ENCODE measurements around the gene NSUN5.

Gene NSUN5

DNA sequence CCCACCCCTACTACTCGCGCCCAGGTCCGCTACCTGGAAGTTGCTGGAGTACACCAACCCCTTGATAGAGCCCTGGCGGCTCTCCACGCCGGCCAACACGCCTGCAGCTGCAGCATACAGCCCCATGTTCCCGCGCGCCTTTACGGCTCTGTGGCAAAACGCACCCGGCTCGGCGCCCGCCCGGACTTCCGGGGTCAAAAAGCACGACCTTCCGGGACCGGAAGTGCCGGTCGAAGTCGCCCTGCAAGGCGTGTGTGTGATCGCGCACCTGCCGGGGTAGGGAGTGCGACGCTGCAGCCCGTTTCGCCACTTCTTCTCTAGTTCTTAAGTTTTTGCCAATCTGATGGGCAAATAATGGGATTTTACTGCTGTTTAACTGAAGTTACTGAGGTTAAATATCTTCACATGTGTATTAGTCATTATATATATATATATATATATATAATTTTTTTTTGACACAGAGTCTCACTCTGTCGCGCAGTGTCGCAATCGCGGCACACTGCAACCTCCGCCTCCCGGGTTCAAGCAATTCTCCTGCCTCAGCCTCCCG lies at the start of gene NSUN5:
Gene NSUN5, minus strand, starts transcription at position 162 of the 550 bp plus-strand sequence. Its CDS starts 36 bp downstream, at position 126.
- Histone ChIP-seq H3K4me3 (ENCODE audit: low read length) (peak within 1 kb of the TSS; percentile 95), H3K27me3 (ENCODE audit: control insufficient read depth, insufficient read depth, low read length) (no peaks in the 10 kb centered on the region), H3K9me3 (ENCODE audit: control insufficient read depth, insufficient read depth, low read length) (no peaks in the 10 kb centered on the region), H3K36me3 (ENCODE audit: control insufficient read depth, insufficient read depth, low read length) (peaks cover 13% of the 10 kb centered on the region), H3K27ac (ENCODE audit: low read length) (no peak within 1 kb of the TSS), H3K4me1 (ENCODE audit: control insufficient read depth, insufficient read depth, low read length) (no peaks in the 10 kb centered on the region)
- WGBS (ENCODE audit: insufficient coverage, insufficient read length) = no CpG with 5 or more reads among the region's 40 CpGs
- peak; percentile 61 for DNase-seq (ENCODE audit: low read depth, low spot score)

GRCh38 chr7:73356159-73356558 lies 47.5 kb upstream of the NSUN5 start:
- no peak overlapping the region for H3K27ac ChIP-seq (ENCODE audit: low read length)
- no peaks in the 10 kb centered on the region for H3K36me3 ChIP-seq (ENCODE audit: control insufficient read depth, insufficient read depth, low read length)
- no peaks in the 10 kb centered on the region for H3K4me1 ChIP-seq (ENCODE audit: control insufficient read depth, insufficient read depth, low read length)
- no peaks in the 10 kb centered on the region for H3K9me3 ChIP-seq (ENCODE audit: control insufficient read depth, insufficient read depth, low read length)
- DNase-seq (ENCODE audit: low read depth, low spot score) = no peak
- H3K27me3 ChIP-seq (ENCODE audit: control insufficient read depth, insufficient read depth, low read length) = no peaks in the 10 kb centered on the region
- H3K4me3 ChIP-seq (ENCODE audit: low read length) = no peak overlapping the region
- WGBS (ENCODE audit: insufficient coverage, insufficient read length) = no CpG with 5 or more reads among the region's 5 CpGs

GRCh38 chr7:73354821-73355220 lies 46.2 kb upstream of the NSUN5 start:
- no CpG with 5 or more reads among the region's 17 CpGs for WGBS (ENCODE audit: insufficient coverage, insufficient read length)
- H3K27ac ChIP-seq (ENCODE audit: low read length) = no peak overlapping the region
- H3K27me3 ChIP-seq (ENCODE audit: control insufficient read depth, insufficient read depth, low read length) = no peaks in the 10 kb centered on the region
- H3K9me3 ChIP-seq (ENCODE audit: control insufficient read depth, insufficient read depth, low read length) = no peaks in the 10 kb centered on the region
- H3K36me3 ChIP-seq (ENCODE audit: control insufficient read depth, insufficient read depth, low read length) = no peaks in the 10 kb centered on the region
- H3K4me3 ChIP-seq (ENCODE audit: low read length) = no peak overlapping the region
- DNase-seq (ENCODE audit: low read depth, low spot score) = no peak
- no peaks in the 10 kb centered on the region for H3K4me1 ChIP-seq (ENCODE audit: control insufficient read depth, insufficient read depth, low read length)

- WGBS (ENCODE audit: insufficient coverage, insufficient read length) = no CpG with 5 or more reads among the region's 9 CpGs
- Histone ChIP-seq H3K27me3 (ENCODE audit: control insufficient read depth, insufficient read depth, low read length) (no peaks in the 10 kb centered on the region), H3K4me3 (ENCODE audit: low read length) (no peak overlapping the region), H3K27ac (ENCODE audit: low read length) (no peak overlapping the region), H3K36me3 (ENCODE audit: control insufficient read depth, insufficient read depth, low read length) (no peaks in the 10 kb centered on the region), H3K9me3 (ENCODE audit: control insufficient read depth, insufficient read depth, low read length) (no peaks in the 10 kb centered on the region), H3K4me1 (ENCODE audit: control insufficient read depth, insufficient read depth, low read length) (no peaks in the 10 kb centered on the region)
- DNase-seq (ENCODE audit: low read depth, low spot score) = no peak
Observed at GRCh38 chr7:73354196-73354595, 45.6 kb upstream of the NSUN5 start.

DNA sequence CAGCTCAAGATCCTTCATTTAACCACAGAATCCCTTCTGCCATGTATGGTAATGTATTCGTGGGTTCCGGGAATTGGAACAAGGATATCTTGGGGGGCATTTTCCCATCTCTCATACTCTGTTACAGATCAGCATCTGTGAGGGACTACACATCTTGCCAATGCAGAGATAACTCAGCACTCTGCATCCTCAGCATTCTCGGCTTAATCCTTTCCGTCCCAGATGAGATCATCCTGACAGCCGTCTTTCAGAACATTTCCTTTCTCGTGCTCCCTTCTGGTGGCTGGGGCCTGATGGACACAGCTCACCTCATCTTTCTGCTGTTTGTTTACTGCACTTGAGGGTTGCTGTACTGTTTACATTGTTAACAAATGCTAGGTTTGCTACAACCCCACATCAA lies 44.6 kb upstream of the NSUN5 start:
- Histone ChIP-seq H3K4me3 (ENCODE audit: low read length) (no peak overlapping the region), H3K4me1 (ENCODE audit: control insufficient read depth, insufficient read depth, low read length) (no peaks in the 10 kb centered on the region), H3K27me3 (ENCODE audit: control insufficient read depth, insufficient read depth, low read length) (no peaks in the 10 kb centered on the region), H3K36me3 (ENCODE audit: control insufficient read depth, insufficient read depth, low read length) (no peaks in the 10 kb centered on the region), H3K9me3 (ENCODE audit: control insufficient read depth, insufficient read depth, low read length) (no peaks in the 10 kb centered on the region), H3K27ac (ENCODE audit: low read length) (no peak overlapping the region)
- WGBS (ENCODE audit: insufficient coverage, insufficient read length) = no CpG with 5 or more reads among the region's 6 CpGs
- no peak for DNase-seq (ENCODE audit: low read depth, low spot score)

- no peaks in the 10 kb centered on the region for H3K36me3 ChIP-seq (ENCODE audit: control insufficient read depth, insufficient read depth, low read length)
- no peaks in the 10 kb centered on the region for H3K27me3 ChIP-seq (ENCODE audit: control insufficient read depth, insufficient read depth, low read length)
- WGBS (ENCODE audit: insufficient coverage, insufficient read length) = no CpG with 5 or more reads among the region's 3 CpGs
- H3K9me3 ChIP-seq (ENCODE audit: control insufficient read depth, insufficient read depth, low read length) = no peaks in the 10 kb centered on the region
- H3K4me3 ChIP-seq (ENCODE audit: low read length) = no peak overlapping the region
- H3K4me1 ChIP-seq (ENCODE audit: control insufficient read depth, insufficient read depth, low read length) = no peaks in the 10 kb centered on the region
- no peak overlapping the region for H3K27ac ChIP-seq (ENCODE audit: low read length)
- no peak for DNase-seq (ENCODE audit: low read depth, low spot score)
Observed at GRCh38 chr7:73352784-73353183, 44.2 kb upstream of the NSUN5 start.

DNA sequence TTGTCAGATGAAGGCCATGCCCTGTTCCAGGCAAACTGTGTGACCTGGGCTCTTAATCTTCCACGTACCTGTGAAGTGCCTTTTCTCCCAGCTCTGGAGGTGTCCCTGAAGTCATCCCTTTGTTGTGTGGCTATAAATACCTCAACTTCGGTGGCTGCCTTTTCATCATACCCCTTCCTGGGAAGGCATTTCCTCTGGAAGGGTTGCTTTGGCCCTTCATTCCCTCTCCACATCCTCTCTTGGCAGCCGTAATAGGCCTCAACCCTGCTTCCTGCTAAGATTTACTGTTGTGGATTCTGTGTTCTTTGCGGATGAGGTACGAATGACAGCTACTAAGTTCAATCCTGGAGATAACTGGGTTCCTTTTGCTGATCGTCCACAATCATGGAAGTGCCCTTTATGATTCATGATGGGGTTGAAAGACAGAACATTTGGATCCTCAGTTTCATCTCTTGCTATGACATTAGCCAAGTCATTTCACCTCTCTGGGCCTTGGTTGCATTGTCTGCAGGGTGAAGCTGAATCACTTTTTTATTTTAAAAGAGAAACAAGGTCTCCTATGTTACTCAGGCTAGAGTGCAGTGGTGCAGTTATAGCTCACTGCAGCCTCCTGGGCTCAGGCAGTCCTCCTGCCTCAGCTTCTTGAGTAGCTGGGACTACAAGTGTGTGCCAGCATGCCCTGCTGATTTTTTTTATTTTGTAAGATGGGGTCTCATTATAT lies 43.0 kb upstream of the NSUN5 start:
- no peak overlapping the region for H3K27ac ChIP-seq (ENCODE audit: low read length)
- no peaks in the 10 kb centered on the region for H3K36me3 ChIP-seq (ENCODE audit: control insufficient read depth, insufficient read depth, low read length)
- no CpG with 5 or more reads among the region's 6 CpGs for WGBS (ENCODE audit: insufficient coverage, insufficient read length)
- no peaks in the 10 kb centered on the region for H3K4me1 ChIP-seq (ENCODE audit: control insufficient read depth, insufficient read depth, low read length)
- no peaks in the 10 kb centered on the region for H3K27me3 ChIP-seq (ENCODE audit: control insufficient read depth, insufficient read depth, low read length)
- H3K9me3 ChIP-seq (ENCODE audit: control insufficient read depth, insufficient read depth, low read length) = no peaks in the 10 kb centered on the region
- DNase-seq (ENCODE audit: low read depth, low spot score) = no peak
- H3K4me3 ChIP-seq (ENCODE audit: low read length) = no peak overlapping the region

DNA sequence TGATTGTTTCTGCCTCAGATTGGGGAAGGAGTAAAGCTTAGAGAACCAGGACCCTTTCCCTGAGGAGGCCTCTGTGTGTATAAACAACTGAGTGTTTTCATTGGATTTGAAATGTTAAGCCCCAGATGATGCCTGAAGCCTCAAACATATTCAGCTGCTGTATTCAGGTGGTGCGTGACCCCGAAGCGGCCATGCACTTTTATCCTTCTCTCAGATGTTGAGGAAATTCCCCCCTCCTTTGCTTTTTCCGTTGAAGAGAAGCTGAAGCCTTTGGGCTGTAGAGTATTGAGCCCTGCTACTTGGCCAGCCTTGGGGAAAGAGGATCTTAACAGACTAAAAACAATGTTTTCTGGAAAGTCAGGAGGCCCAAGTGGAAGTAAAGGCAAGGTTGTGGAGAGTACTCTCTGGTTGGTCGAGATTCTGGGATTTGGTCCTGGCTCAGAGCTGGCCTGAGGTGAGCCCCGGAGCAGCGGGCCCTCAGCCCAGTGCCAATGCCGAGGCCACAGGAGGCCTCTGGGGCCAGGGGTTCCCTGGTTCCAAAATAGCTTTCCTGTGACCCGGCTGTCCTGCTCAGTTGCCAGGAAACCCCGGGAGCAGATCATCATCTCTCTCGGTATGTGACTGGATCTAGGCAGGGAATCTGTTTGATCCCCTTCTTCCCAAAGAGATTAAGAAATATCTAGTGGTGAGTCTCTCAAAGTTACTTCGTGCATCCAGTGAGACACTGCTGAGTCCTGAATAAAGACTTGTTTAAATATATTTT lies 41.9 kb upstream of the NSUN5 start:
- no CpG with 5 or more reads among the region's 12 CpGs for WGBS (ENCODE audit: insufficient coverage, insufficient read length)
- Histone ChIP-seq H3K36me3 (ENCODE audit: control insufficient read depth, insufficient read depth, low read length) (no peaks in the 10 kb centered on the region), H3K27ac (ENCODE audit: low read length) (no peak overlapping the region), H3K27me3 (ENCODE audit: control insufficient read depth, insufficient read depth, low read length) (no peaks in the 10 kb centered on the region), H3K4me1 (ENCODE audit: control insufficient read depth, insufficient read depth, low read length) (no peaks in the 10 kb centered on the region), H3K9me3 (ENCODE audit: control insufficient read depth, insufficient read depth, low read length) (no peaks in the 10 kb centered on the region), H3K4me3 (ENCODE audit: low read length) (no peak overlapping the region)
- no peak for DNase-seq (ENCODE audit: low read depth, low spot score)

- no peak overlapping the region for H3K4me3 ChIP-seq (ENCODE audit: low read length)
- WGBS (ENCODE audit: insufficient coverage, insufficient read length) = no CpG with 5 or more reads among the region's 6 CpGs
- no peaks in the 10 kb centered on the region for H3K27me3 ChIP-seq (ENCODE audit: control insufficient read depth, insufficient read depth, low read length)
- H3K27ac ChIP-seq (ENCODE audit: low read length) = no peak overlapping the region
- no peaks in the 10 kb centered on the region for H3K4me1 ChIP-seq (ENCODE audit: control insufficient read depth, insufficient read depth, low read length)
- H3K36me3 ChIP-seq (ENCODE audit: control insufficient read depth, insufficient read depth, low read length) = no peaks in the 10 kb centered on the region
- no peak for DNase-seq (ENCODE audit: low read depth, low spot score)
- no peaks in the 10 kb centered on the region for H3K9me3 ChIP-seq (ENCODE audit: control insufficient read depth, insufficient read depth, low read length)
Observed at GRCh38 chr7:73349763-73350162, 41.1 kb upstream of the NSUN5 start.

- no peak overlapping the region for H3K4me3 ChIP-seq (ENCODE audit: low read length)
- peaks cover 1% of the 10 kb centered on the region for H3K4me1 ChIP-seq (ENCODE audit: control insufficient read depth, insufficient read depth, low read length)
- H3K27ac ChIP-seq (ENCODE audit: low read length) = no peak overlapping the region
- no CpG with 5 or more reads among the region's 8 CpGs for WGBS (ENCODE audit: insufficient coverage, insufficient read length)
- no peaks in the 10 kb centered on the region for H3K27me3 ChIP-seq (ENCODE audit: control insufficient read depth, insufficient read depth, low read length)
- H3K9me3 ChIP-seq (ENCODE audit: control insufficient read depth, insufficient read depth, low read length) = no peaks in the 10 kb centered on the region
- DNase-seq (ENCODE audit: low read depth, low spot score) = no peak
- no peaks in the 10 kb centered on the region for H3K36me3 ChIP-seq (ENCODE audit: control insufficient read depth, insufficient read depth, low read length)
Observed at GRCh38 chr7:73345951-73346350, 37.3 kb upstream of the NSUN5 start.
